BJ (cell line): ENCODE measurements around the gene FBXW11. TPM values are rescaled to one million over a fixed set of nuclear protein-coding genes. Genes with fewer than 3 reads are reported as not detected.
"Not testable (repeated sequence)": the region's sequence is repeated elsewhere in the genome, so short reads cannot be mapped to it uniquely, and the experiment has no call there.

Experiments
- CTCF ChIA-PET: fragments of 350-600 bp; formaldehyde crosslinking; extraction: SDS; loops from one replicate; lab custom pipeline; 2021; ENCODE audit warnings: antibody characterized with exemption, inconsistent platforms; lab: Yijun Ruan, JAX
- POLR2A ChIA-PET: fragments of 300-600 bp; sonication (Branson Sonifier 250); formaldehyde crosslinking; extraction: SDS; loops from one replicate; lab custom pipeline; 2021; ENCODE audit warnings: antibody characterized with exemption; lab: Charles Lee
- DNase-seq: peaks from one replicate; pipeline ENCODE4 v3.0.0-alpha.2; 2011; ENCODE audit warnings: low read depth
- H3K27me3 ChIP-seq: 2 replicates; pipeline ENCODE4 v1.6.0; 2011; ENCODE audit warnings: low read length; ENCODE audit not compliant: control insufficient read depth, insufficient read depth
- H3K36me3 ChIP-seq: 2 replicates; pipeline ENCODE4 v1.5.1; 2011; ENCODE audit warnings: low read length; ENCODE audit not compliant: control insufficient read depth, insufficient read depth
- H3K4me3 ChIP-seq: 2 replicates; pipeline ENCODE4 v1.5.1; 2011; ENCODE audit warnings: low read depth, mild to moderate bottlenecking, control low read depth, low read length
- polyA plus RNA-seq: library from polyadenylated mRNA; depleted of rRNA; stranded (reverse); fragments of >200 nt; gene quantifications from 2 replicates; pipeline ENCODE4 v1.2.3, GENCODE V29; 2011
- TF ChIP-seq, protein P1 (sequence below): IDR thresholded peaks from 2 replicates; pipeline ENCODE4 v1.5.1; 2011; ENCODE audit warnings: low read depth, mild to moderate bottlenecking, control low read depth, inconsistent platforms, low read length, moderate library complexity; ENCODE audit not compliant: insufficient read depth

The FBXW11 gene
- polyA plus RNA-seq, 1 experiment: 55.5 TPM

DNA sequence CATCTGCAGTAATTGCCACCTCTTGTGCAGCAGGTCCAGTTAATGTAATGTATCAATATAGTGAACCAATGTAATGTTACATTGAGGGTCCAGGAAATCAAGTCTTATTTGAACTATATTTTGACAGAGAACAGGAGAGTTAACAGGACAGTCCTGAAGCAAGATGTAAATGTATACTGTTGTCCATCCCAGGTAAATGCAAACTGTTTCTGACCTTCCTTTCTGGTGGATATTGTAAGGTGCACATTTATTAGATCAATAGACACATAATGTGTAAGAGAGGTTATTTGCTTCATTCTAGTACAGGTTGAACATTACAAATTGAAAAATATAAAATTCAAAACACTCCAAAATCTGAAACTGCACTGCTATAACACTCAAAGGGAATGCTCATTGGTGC, 23.4 kb upstream of the FBXW11 start:
- ChIA-PET POLR2A (no interaction called here), CTCF (interaction anchor here (1.0 kb wide), 1 partner anchor 11 kb away, joined by 3 read pairs; no protein-coding TSS in a partner anchor)
- no peaks in the 10 kb centered on the region for H3K36me3 ChIP-seq
- no peaks in the 10 kb centered on the region; the same call in none of the 2 replicates for H3K27me3 ChIP-seq
- DNase-seq: no peak
- TF ChIP-seq, protein P1, sequence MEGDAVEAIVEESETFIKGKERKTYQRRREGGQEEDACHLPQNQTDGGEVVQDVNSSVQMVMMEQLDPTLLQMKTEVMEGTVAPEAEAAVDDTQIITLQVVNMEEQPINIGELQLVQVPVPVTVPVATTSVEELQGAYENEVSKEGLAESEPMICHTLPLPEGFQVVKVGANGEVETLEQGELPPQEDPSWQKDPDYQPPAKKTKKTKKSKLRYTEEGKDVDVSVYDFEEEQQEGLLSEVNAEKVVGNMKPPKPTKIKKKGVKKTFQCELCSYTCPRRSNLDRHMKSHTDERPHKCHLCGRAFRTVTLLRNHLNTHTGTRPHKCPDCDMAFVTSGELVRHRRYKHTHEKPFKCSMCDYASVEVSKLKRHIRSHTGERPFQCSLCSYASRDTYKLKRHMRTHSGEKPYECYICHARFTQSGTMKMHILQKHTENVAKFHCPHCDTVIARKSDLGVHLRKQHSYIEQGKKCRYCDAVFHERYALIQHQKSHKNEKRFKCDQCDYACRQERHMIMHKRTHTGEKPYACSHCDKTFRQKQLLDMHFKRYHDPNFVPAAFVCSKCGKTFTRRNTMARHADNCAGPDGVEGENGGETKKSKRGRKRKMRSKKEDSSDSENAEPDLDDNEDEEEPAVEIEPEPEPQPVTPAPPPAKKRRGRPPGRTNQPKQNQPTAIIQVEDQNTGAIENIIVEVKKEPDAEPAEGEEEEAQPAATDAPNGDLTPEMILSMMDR: no peak
- H3K4me3 ChIP-seq: no peak overlapping the region

DNA sequence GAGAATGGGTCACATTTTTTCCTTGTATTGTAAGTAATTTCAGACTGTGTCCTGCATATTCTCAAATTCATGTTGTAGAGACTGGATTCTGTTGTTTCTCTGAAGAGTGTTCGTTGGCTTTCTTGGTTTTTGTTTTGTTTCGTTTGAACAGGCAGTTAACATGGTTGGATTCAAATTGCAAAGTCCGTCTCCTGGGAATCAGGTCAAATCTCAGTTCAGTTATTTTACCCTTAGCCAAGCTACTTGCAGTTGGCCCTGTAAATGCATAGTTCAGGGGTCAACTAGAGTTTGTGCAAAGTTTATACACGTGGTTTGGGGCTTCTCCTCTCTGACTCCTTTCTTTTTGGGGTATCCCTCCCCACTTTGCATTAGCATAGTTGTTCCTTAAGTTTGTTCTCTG, 21.7 kb upstream of the FBXW11 start:
- Histone ChIP-seq H3K4me3 (no peak overlapping the region), H3K27me3 (no peaks in the 10 kb centered on the region; the same call in none of the 2 replicates), H3K36me3 (no peaks in the 10 kb centered on the region)
- DNase-seq: no peak
- ChIA-PET CTCF (interaction anchor here (0.7 to 1.2 kb wide), 2 partner anchors 12 to 257 kb away, joined by 3 read pairs; no protein-coding TSS in a partner anchor), POLR2A (no interaction called here)
- TF ChIP-seq, protein P1: no peak

DNA sequence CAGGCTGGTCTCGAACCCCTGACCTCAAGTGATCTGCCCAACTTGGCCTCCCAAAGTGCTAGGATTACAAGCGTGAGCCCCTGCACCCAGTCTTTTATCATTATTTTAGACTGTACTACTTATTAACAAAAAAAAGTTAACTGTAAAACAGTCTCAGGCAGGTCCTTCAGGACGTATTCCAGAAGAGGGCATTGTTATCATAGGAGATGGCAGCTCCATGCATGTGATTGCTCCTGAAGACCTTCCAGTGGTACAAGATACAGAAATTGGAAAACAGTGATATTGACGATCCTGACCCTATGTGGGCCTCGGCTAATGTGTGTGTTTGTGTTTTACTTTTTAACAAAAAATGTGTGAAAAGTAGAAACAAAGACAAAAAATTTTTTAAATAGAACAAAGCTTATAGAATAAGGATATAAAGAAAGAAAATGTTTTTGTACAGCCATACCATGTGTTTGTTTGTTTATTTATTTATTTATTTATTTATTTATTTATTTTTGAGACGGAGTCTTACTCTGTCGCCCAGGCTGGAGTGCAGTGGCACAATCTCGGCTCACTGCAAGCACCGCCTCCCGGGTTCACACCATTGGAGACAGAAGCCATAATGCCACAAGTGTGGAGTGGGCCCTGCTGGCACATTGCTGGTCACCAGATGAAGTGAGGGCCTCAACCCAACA, 13.8 kb upstream of the FBXW11 start:
- DNase-seq, H3K36me3 ChIP-seq, H3K27me3 ChIP-seq, H3K4me3 ChIP-seq: not testable (repeated sequence)
- POLR2A ChIA-PET: interaction anchor here (0.6 kb wide), 1 partner anchor 14 kb away, joined by 3 read pairs; the partner anchor contains the start of gene FBXW11
- TF ChIP-seq, protein P1: peak; percentile 7; the same call in 1 of the 2 replicates
- CTCF ChIA-PET: interaction anchor here (0.6 to 1.5 kb wide), 4 partner anchors 16 to 265 kb away, joined by 3 to 4 read pairs (median 3); no protein-coding TSS in a partner anchor

DNA sequence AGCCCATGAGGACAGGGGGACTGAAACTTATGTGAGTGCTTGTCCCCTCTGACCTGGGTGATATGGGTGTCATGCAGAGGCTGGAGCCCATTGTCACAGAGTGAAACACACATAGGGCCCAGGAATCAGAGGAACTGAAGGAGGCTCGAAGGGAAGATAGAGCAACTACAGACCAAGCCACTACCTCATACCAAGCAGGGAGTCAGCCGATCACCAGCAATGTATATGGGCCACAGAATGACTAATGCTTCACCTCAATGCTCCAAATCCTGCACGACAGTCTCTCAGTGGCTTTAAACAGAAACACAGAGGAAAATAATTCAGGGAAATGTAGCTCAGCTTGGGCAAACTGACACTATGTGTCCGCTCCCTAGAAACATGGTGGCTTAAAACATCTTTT, 8.9 kb upstream of the FBXW11 start:
- H3K4me3 ChIP-seq: no peak overlapping the region
- H3K36me3 ChIP-seq: no peaks in the 10 kb centered on the region
- TF ChIP-seq, protein P1: no peak
- no peak for DNase-seq
- H3K27me3 ChIP-seq: no peaks in the 10 kb centered on the region
- ChIA-PET POLR2A (no interaction called here), CTCF (interaction anchor here (1.7 kb wide), 1 partner anchor 13 kb away, joined by 3 read pairs; no protein-coding TSS in a partner anchor)

DNA sequence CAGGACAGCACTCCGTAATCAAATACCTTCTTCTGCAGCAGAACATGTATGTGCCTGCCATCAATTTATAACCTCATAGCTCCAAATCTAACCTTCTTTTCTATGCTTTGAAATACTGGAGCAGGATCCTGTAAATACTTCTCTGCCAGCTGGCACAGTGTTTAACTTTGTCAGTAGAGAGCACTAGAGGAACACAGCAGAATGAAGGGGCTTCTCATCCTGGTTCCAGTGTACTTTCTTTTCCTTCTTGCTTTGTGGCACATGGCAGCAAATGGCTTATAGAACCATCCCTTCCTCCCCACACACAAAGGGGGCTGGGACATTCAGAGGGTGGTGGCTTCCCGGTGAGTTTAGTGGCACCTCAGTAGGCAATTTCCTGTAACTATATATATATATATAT, 3.8 kb upstream of the FBXW11 start:
- no peaks in the 10 kb centered on the region for H3K36me3 ChIP-seq
- POLR2A ChIA-PET: no interaction called here
- TF ChIP-seq, protein P1: no peak
- CTCF ChIA-PET: interaction anchor here (0.8 kb wide), 2 partner anchors 8 to 15 kb away, joined by 3 to 4 read pairs; no protein-coding TSS in a partner anchor
- no peaks in the 10 kb centered on the region for H3K27me3 ChIP-seq
- H3K4me3 ChIP-seq: no peak overlapping the region
- no peak for DNase-seq
